ENCODE results near the gene HPD.

DNA sequence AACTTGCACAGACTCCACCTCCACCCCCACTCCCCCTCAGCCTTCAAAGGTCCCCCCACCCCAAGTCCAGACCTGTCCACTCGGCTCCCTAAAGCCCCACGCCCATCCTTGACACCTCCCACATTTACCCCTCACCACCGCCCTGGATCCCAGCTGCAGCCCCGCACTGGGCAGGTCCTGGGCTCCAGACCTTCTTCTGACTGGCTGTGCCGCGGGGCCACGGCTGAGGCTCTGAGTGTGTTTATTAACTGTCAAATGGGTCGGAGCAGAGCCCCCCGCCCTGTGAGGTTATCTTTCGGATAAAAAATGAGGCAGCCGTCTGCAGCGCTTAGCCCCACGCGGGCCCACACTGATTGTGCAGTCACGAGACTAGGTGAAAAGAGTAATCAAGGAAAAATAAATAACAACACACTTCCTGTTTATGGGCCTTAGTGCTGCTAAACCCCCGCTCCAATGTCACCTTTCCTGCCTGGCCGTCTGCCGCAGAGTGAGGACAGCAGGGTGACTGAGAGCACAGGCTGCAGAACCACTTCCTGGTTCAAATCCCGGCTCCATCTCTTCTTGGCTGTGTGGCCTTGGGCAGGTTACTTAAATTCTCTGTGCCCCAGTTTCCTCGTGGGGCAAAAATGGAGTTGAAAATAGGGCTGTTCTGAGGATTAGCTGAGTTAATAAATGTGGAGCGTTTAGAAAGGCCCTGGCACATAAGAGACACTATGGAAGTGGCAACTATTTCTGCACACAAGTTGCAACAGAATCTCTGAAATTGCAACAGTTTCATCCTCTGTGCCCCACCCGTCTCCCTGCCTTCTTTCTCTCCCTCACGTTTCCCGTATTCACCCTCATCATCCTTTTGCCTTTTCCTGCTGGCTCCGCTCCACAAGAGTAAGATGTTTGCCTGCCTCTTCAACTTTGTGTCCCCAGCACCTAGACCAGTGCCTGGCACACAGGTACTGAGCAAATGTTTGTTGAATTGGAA is 45.5 kb downstream of the HPD start:
- TF ChIP-seq FOXA1 (IDR thresholded peaks at IDR 0.05), result no peak
- TF ChIP-seq NFRKB (IDR thresholded peaks at IDR 0.05), result no peak
- no peak for TF ChIP-seq FOXM1 (IDR thresholded peaks at IDR 0.05; ENCODE audit: borderline replicate concordance)
- no peak for TF ChIP-seq L3MBTL2 (conservative IDR thresholded peaks at IDR 0.05)
- TF ChIP-seq ARNT (IDR thresholded peaks at IDR 0.05), result no peak
- TF ChIP-seq TARDBP (IDR thresholded peaks at IDR 0.05), result no peak

Measured in HEK293T (cell line).